ENCODE results near the gene SAT1. TPM values are rescaled to one million over a fixed set of nuclear protein-coding genes. Genes with fewer than 3 reads are reported as not detected.

SAT1 gene
- total RNA-seq = 772 and 1,081 TPM in 2 replicates

GRCh38 chrX:23782863-23783588 lies at the start of gene SAT1:
Gene SAT1, plus strand, starts transcription at chrX:23783173. Its CDS starts 179 bp downstream, at chrX:23783352.

DNA sequence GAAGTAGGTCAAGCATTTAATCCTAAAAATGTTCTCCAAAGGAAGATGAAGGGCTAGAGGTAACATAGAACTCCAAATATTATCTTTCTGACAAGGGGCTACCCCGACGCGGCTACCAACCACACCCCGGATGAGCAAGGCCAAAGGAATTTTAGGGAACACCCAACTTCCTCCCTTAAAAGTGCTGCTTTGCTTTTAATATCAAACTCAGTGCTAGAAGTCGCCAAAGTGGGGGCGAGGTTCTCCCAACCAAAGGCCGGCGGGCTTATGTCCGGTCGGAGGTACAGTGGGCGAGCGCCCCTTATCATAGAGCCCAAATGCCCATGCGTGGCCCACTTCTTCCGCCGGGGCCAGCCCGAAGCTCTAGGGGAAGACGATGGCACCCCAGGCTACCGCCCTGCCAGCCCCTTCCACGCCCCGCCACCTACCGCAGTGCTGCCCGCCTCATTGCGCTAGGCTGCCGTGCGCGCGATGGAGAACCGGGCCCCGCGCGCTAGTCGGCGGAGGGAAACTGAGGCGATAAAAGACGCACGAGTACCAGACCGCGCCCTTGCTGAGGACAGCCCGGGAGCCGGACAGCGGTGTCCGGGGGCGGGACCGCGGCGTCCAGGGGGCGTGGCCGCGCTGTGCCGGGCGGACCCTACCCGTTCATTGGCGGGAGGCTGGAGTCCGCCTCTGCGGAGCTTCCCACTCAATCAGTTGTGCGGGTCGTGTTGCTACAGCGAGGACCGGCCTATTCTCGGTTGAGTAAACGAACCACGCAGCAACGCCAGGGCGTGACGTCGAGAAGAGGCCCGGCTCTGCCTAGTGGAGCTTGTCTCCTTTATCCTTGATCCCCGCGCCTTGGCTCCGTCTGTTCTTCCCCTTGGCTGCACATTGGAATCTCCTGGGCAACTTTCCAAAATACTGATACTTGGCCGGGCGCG lies 40.0 kb upstream of the SAT1 start, which contains the start of gene ACOT9:
Gene ACOT9, minus strand, starts transcription at position 580 of the 926 bp plus-strand sequence. Its CDS starts 132 bp downstream, at position 448.

Other genes with a start within 250 kb of the SAT1 start
- gene PRDX4, start 115.7 kb upstream of the SAT1 start, total RNA-seq = 184 and 210 TPM in 2 replicates
- 63.7 and 71.5 TPM in 2 replicates for gene ACOT9, start 39.9 kb upstream of the SAT1 start, total RNA-seq
- 14.3 and 36.0 TPM in 2 replicates for gene APOO, start 124.8 kb downstream of the SAT1 start, total RNA-seq
- 0.23 TPM in 1 of 2 replicates, not detected in the other for gene CXorf58, start 124.8 kb downstream of the SAT1 start, total RNA-seq
- 2.4 and 2.9 TPM in 2 replicates for gene KLHL15, start 244.0 kb downstream of the SAT1 start, total RNA-seq

Data from hair follicular keratinocyte (primary cell).